Suprapubic skin (tissue), 4 donors: Measurements from ENCODE around the gene GBP7. TPM values are rescaled to one million over a fixed set of nuclear protein-coding genes. Genes with fewer than 3 reads are reported as not detected.
A peak's percentile ranks its signal among the peaks of the same experiment; 100 is the strongest.

ENCODE experiments used
- DNase-seq, 2 donors: peaks; one replicate each; pipeline ENCODE4 v3.0.0-alpha.2; 2019; ENCODE audit warnings: low spot score in 2 of 2
- H3K27ac ChIP-seq: fragments of 200-600 bp; sonication (generic); one replicate; pipeline ENCODE4 v1.5.1; 2019
- H3K27me3 ChIP-seq: fragments of 200-600 bp; sonication (generic); one replicate; pipeline ENCODE4 v1.5.1; 2019
- H3K36me3 ChIP-seq: fragments of 200-600 bp; sonication (generic); one replicate; pipeline ENCODE4 v1.5.1; 2019
- H3K4me1 ChIP-seq: fragments of 200-600 bp; sonication (generic); one replicate; pipeline ENCODE4 v1.5.1; 2019
- H3K4me3 ChIP-seq: fragments of 200-600 bp; sonication (generic); one replicate; pipeline ENCODE4 v1.5.1; 2019; ENCODE audit warnings: mild to moderate bottlenecking
- H3K9me3 ChIP-seq: fragments of 200-600 bp; sonication (generic); one replicate; pipeline ENCODE4 v1.5.1; 2019
- EP300 ChIP-seq: sonication (generic); formaldehyde crosslinking; IDR thresholded peaks from one replicate; pipeline ENCODE4 v1.6.1; 2017; ENCODE audit warnings: antibody characterized with exemption
- POLR2A ChIP-seq, 2 donors: fragments of 450-650 bp; IDR thresholded peaks; one replicate each; pipeline ENCODE4 v1.6.1; 2017; ENCODE audit warnings: antibody characterized with exemption in 2 of 2, mild to moderate bottlenecking in 2 of 2, moderate library complexity in 2 of 2
- POLR2AphosphoS5 ChIP-seq, 3 donors: sonication (generic); formaldehyde crosslinking; IDR thresholded peaks; one replicate each; pipeline ENCODE4 v1.6.1; 2017; ENCODE audit warnings: antibody characterized with exemption in 3 of 3
- WGBS: methylation state at CpG from one replicate; pipeline ENCODE4 v1.1.5; 2018; 5-methylcytosine and 5-hydroxymethylcytosine counted together
- total RNA-seq, 4 donors: library from RNA; depleted of rRNA; stranded (reverse); fragments of >200 nt; gene quantifications; one replicate each; pipeline ENCODE4 v1.1.0, GENCODE V29; 2016
- TF ChIP-seq, protein P1 (sequence below), 2 donors: fragments of 200-600 bp in 1 of 2; fragments of 450-650 bp in 1 of 2; sonication (generic) in 1 of 2; IDR thresholded peaks; one replicate each; pipeline ENCODE4 v1.5.1; 2016 to 2019; ENCODE audit warnings: antibody characterized with exemption in 2 of 2, mild to moderate bottlenecking in 1 of 2, moderate library complexity in 1 of 2

Gene GBP7
- total RNA-seq, 4 donors from 2014 or later: not detected

DNA sequence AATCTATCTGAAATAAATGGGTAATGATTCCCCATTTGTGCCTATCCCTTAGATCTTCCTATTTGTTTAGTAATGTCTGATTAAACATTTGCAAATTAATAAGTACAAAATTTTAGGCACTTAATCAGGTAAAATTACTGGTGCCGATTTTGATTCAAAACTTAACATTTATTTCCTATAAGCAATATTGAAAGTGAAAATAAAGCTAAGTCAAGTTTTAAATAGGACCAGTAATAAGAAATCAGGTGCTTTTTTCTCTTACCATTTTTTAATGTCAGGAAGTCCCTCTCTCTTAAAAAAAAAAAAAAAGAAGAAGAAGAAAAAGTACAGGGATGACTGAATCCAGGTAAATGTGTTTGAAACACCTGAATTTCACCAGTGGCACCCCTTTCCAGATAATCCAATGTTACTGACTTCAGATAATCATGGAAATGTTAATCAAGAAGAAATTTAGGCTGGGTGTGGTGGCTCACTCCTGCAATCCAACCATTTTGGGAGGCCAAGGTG, 23.8 kb upstream of the GBP7 start:
- WGBS: 60% methylated on average over 1 of the region's 1 CpG
- Histone ChIP-seq H3K4me1 (peaks cover 10% of the 10 kb centered on the region), H3K27ac (no peak overlapping the region)

DNA sequence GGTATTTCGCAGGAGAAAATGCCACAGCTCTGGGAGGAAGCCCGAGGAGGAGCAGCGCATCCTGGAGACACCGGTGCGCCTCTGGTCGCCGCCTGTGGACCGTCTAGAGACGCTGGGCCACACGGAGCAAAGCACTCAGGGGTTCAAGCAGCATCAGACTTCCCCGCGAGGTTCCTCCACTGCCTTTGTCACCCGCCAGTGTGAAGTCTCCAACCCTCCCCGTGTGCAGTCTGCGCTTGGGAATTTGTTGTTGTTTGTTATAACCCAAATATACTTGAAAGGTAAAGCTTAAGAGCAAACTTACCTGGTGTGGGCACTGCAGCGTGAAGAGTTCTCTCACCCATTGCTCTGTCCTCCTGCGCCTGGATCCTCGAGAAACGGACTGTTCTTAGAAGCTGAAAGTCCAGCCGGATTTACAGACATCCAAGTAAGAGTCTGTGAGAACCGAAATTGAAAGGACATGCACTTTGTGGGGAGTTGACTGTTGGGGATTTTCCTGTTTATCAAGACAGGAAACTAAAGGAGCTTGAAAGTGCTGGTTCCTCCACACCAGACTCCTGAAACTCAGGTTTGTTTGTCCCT, 22.8 kb upstream of the GBP7 start, which contains the start of gene GBP4:
Gene GBP4, minus strand, starts transcription at position 452 of the 582 bp plus-strand sequence. Its CDS starts 108 bp downstream, at position 344.
- Histone ChIP-seq H3K36me3 (no peaks in the 10 kb centered on the region), H3K27ac (peak within 1 kb of the TSS; percentile 16), H3K4me1 (peaks cover 10% of the 10 kb centered on the region), H3K27me3 (no peaks in the 10 kb centered on the region), H3K9me3 (no peaks in the 10 kb centered on the region), H3K4me3 (peak within 1 kb of the TSS; percentile 47)
- no peak for DNase-seq
- TF ChIP-seq POLR2AphosphoS5 (IDR thresholded peaks at IDR 0.05) (no peak), POLR2A (IDR thresholded peaks at IDR 0.05) (no peak), EP300 (no peak)
- TF ChIP-seq, protein P1, sequence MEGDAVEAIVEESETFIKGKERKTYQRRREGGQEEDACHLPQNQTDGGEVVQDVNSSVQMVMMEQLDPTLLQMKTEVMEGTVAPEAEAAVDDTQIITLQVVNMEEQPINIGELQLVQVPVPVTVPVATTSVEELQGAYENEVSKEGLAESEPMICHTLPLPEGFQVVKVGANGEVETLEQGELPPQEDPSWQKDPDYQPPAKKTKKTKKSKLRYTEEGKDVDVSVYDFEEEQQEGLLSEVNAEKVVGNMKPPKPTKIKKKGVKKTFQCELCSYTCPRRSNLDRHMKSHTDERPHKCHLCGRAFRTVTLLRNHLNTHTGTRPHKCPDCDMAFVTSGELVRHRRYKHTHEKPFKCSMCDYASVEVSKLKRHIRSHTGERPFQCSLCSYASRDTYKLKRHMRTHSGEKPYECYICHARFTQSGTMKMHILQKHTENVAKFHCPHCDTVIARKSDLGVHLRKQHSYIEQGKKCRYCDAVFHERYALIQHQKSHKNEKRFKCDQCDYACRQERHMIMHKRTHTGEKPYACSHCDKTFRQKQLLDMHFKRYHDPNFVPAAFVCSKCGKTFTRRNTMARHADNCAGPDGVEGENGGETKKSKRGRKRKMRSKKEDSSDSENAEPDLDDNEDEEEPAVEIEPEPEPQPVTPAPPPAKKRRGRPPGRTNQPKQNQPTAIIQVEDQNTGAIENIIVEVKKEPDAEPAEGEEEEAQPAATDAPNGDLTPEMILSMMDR (IDR thresholded peaks at IDR 0.05): no peak
- WGBS: 28% methylated on average over 21 of the region's 21 CpGs

More for the DNA sequence above, 23.8 kb upstream of the GBP7 start:
- TF ChIP-seq, protein P1 (IDR thresholded peaks at IDR 0.05): no peak
- no peak for TF ChIP-seq EP300
- TF ChIP-seq POLR2A (IDR thresholded peaks at IDR 0.05): no peak
- TF ChIP-seq POLR2AphosphoS5 (IDR thresholded peaks at IDR 0.05): no peak
- Histone ChIP-seq H3K4me3 (peak overlapping the region; percentile 47), H3K27me3 (no peaks in the 10 kb centered on the region), H3K36me3 (no peaks in the 10 kb centered on the region), H3K9me3 (no peaks in the 10 kb centered on the region)
- DNase-seq: no peak

DNA sequence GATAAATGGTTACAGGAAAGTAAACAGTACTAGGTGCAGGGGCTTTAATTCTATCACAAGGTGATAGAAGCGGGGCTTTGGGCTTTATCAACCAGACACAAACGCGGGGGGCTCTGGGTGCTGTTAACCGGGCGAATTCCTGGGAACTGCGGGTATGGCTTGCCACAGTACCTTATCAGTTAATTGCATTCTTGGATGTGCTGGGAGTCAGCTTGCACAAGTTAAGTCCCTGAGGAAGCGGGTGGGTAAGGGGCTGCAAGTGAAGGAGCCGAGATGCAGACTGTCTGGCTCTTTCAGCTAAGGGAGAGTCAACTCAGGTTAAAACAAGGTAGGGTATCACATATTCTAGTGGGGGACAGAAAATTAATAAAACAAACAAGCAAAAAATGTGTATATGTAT, 22.3 kb upstream of the GBP7 start:
- Histone ChIP-seq H3K27ac (peak overlapping the region; percentile 16), H3K36me3 (no peaks in the 10 kb centered on the region), H3K4me1 (peaks cover 10% of the 10 kb centered on the region), H3K4me3 (peak overlapping the region; percentile 47), H3K27me3 (no peaks in the 10 kb centered on the region), H3K9me3 (no peaks in the 10 kb centered on the region)
- 39% methylated on average over 8 of the region's 8 CpGs for WGBS
- TF ChIP-seq POLR2AphosphoS5 (IDR thresholded peaks at IDR 0.05) (no peak), EP300 (no peak), POLR2A (IDR thresholded peaks at IDR 0.05) (no peak)
- TF ChIP-seq, protein P1 (IDR thresholded peaks at IDR 0.05): no peak
- DNase-seq: no peak

DNA sequence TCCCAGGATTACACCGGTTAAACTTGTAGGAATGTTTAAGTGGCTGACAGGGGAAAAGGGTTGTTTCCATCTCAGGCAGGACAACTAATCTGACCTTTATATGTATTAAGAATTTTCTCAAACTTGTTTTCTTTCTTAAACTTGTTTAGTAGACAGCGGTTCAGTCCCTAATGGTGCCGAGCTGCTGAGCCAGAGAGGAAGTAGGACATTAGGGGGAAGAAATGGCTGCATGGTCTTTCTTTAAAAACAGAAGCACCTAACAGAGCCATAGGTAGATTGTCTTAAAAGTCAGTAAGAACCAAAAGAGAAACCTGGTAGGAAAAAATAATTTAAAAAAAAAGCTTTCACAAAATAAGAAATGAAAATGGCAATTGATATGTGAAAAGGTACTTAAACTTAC, 19.7 kb upstream of the GBP7 start:
- no peak for DNase-seq
- WGBS: 81% methylated on average over 3 of the region's 3 CpGs
- TF ChIP-seq, protein P1 (IDR thresholded peaks at IDR 0.05): no peak
- no peak for TF ChIP-seq EP300
- no peak for TF ChIP-seq POLR2A (IDR thresholded peaks at IDR 0.05)
- TF ChIP-seq POLR2AphosphoS5 (IDR thresholded peaks at IDR 0.05): no peak
- Histone ChIP-seq H3K27me3 (no peaks in the 10 kb centered on the region), H3K36me3 (no peaks in the 10 kb centered on the region), H3K4me1 (peaks cover 10% of the 10 kb centered on the region), H3K27ac (no peak overlapping the region), H3K9me3 (no peaks in the 10 kb centered on the region), H3K4me3 (no peak overlapping the region)

DNA sequence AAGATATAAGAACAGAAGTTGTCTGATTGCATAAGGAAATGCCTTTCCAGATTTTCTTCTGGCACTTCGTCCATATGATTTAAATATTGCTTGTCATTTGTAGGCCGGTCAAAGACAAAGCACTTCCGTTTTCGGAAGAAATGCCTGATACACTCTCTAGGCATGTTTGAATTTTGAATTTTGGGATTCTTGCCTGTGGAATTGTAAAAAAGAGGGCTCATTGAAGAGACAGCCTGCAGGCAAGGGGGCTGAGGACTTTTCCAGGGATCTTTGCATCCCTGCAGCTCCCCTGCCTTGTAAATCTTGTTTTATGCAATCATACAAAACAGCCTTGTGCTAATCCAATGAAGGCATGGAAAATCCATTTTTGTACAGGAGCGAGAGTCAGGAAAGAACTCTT, 15.5 kb upstream of the GBP7 start:
- Histone ChIP-seq H3K36me3 (no peaks in the 10 kb centered on the region), H3K4me3 (no peak overlapping the region), H3K9me3 (no peaks in the 10 kb centered on the region), H3K27ac (no peak overlapping the region), H3K4me1 (no peaks in the 10 kb centered on the region), H3K27me3 (no peaks in the 10 kb centered on the region)
- 70% methylated on average over 5 of the region's 5 CpGs for WGBS
- no peak for TF ChIP-seq POLR2A (IDR thresholded peaks at IDR 0.05)
- TF ChIP-seq POLR2AphosphoS5 (IDR thresholded peaks at IDR 0.05): no peak
- TF ChIP-seq, protein P1 (IDR thresholded peaks at IDR 0.05): no peak
- TF ChIP-seq EP300: no peak
- DNase-seq: no peak
